ENCODE measurements around the gene TSHZ2.

The TSHZ2 gene

GRCh38 chr20:53262365-53262764, 290.2 kb downstream of the TSHZ2 start:
- H3K9ac ChIP-seq (ENCODE audit: low read length in 2 of 2) = no peak overlapping the region
- no peak overlapping the region for H3K27ac ChIP-seq (ENCODE audit: low read length)
- no peaks in the 10 kb centered on the region for H3K36me3 ChIP-seq (ENCODE audit: control insufficient read depth in 2 of 2, insufficient read depth in 2 of 2, low read length in 2 of 2)
- no peaks in the 10 kb centered on the region for H3K4me1 ChIP-seq (ENCODE audit: control insufficient read depth, insufficient read depth, low read length)
- no peak overlapping the region for H3K4me3 ChIP-seq (ENCODE audit: low read length in 2 of 2)
- H3K27me3 ChIP-seq (ENCODE audit: control insufficient read depth in 1 of 2, insufficient read depth in 2 of 2, low read length in 2 of 2) = peaks cover 0 to 4% of the 10 kb centered on the region in 2 donors
- H3K9me3 ChIP-seq (ENCODE audit: control insufficient read depth in 2 of 2, low read length in 2 of 2) = no peaks in the 10 kb centered on the region

GRCh38 chr20:53263554-53264438, 291.6 kb downstream of the TSHZ2 start:
- Histone ChIP-seq H3K27me3 (ENCODE audit: control insufficient read depth in 1 of 2, insufficient read depth in 2 of 2, low read length in 2 of 2) (peaks cover 0 to 4% of the 10 kb centered on the region in 2 donors), H3K9ac (ENCODE audit: low read length in 2 of 2) (no peak overlapping the region), H3K4me1 (ENCODE audit: control insufficient read depth, insufficient read depth, low read length) (no peaks in the 10 kb centered on the region), H3K9me3 (ENCODE audit: control insufficient read depth in 2 of 2, low read length in 2 of 2) (no peaks in the 10 kb centered on the region), H3K4me3 (ENCODE audit: low read length in 2 of 2) (no peak overlapping the region), H3K27ac (ENCODE audit: low read length) (no peak overlapping the region), H3K36me3 (ENCODE audit: control insufficient read depth in 2 of 2, insufficient read depth in 2 of 2, low read length in 2 of 2) (no peaks in the 10 kb centered on the region)

- H3K27ac ChIP-seq (ENCODE audit: low read length) = no peak overlapping the region
- H3K27me3 ChIP-seq (ENCODE audit: control insufficient read depth in 1 of 2, insufficient read depth in 2 of 2, low read length in 2 of 2) = peaks cover 0 to 4% of the 10 kb centered on the region in 2 donors
- H3K4me1 ChIP-seq (ENCODE audit: control insufficient read depth, insufficient read depth, low read length) = no peaks in the 10 kb centered on the region
- H3K9ac ChIP-seq (ENCODE audit: low read length in 2 of 2) = no peak overlapping the region
- no peaks in the 10 kb centered on the region for H3K36me3 ChIP-seq (ENCODE audit: control insufficient read depth in 2 of 2, insufficient read depth in 2 of 2, low read length in 2 of 2)
- H3K9me3 ChIP-seq (ENCODE audit: control insufficient read depth in 2 of 2, low read length in 2 of 2) = no peaks in the 10 kb centered on the region
- H3K4me3 ChIP-seq (ENCODE audit: low read length in 2 of 2) = no peak overlapping the region
These were observed 292.4 kb downstream of the TSHZ2 start for GRCh38 chr20:53264604-53265003.

GRCh38 chr20:53265304-53265875, 293.2 kb downstream of the TSHZ2 start:
- H3K27me3 ChIP-seq (ENCODE audit: control insufficient read depth in 1 of 2, insufficient read depth in 2 of 2, low read length in 2 of 2) = peaks cover 0 to 4% of the 10 kb centered on the region in 2 donors
- H3K4me3 ChIP-seq (ENCODE audit: low read length in 2 of 2) = no peak overlapping the region
- no peaks in the 10 kb centered on the region for H3K36me3 ChIP-seq (ENCODE audit: control insufficient read depth in 2 of 2, insufficient read depth in 2 of 2, low read length in 2 of 2)
- no peaks in the 10 kb centered on the region for H3K4me1 ChIP-seq (ENCODE audit: control insufficient read depth, insufficient read depth, low read length)
- H3K9ac ChIP-seq (ENCODE audit: low read length in 2 of 2) = no peak overlapping the region
- no peaks in the 10 kb centered on the region for H3K9me3 ChIP-seq (ENCODE audit: control insufficient read depth in 2 of 2, low read length in 2 of 2)
- no peak overlapping the region for H3K27ac ChIP-seq (ENCODE audit: low read length)

GRCh38 chr20:53269380-53269779, 297.2 kb downstream of the TSHZ2 start:
- Histone ChIP-seq H3K4me1 (ENCODE audit: control insufficient read depth, insufficient read depth, low read length) (no peaks in the 10 kb centered on the region), H3K9ac (ENCODE audit: low read length in 2 of 2) (no peak overlapping the region), H3K4me3 (ENCODE audit: low read length in 2 of 2) (no peak overlapping the region), H3K27me3 (ENCODE audit: control insufficient read depth in 1 of 2, insufficient read depth in 2 of 2, low read length in 2 of 2) (no peaks in the 10 kb centered on the region), H3K9me3 (ENCODE audit: control insufficient read depth in 2 of 2, low read length in 2 of 2) (no peaks in the 10 kb centered on the region), H3K36me3 (ENCODE audit: control insufficient read depth in 2 of 2, insufficient read depth in 2 of 2, low read length in 2 of 2) (no peaks in the 10 kb centered on the region), H3K27ac (ENCODE audit: low read length) (no peak overlapping the region)

GRCh38 chr20:53270792-53271375, 298.7 kb downstream of the TSHZ2 start:
- no peaks in the 10 kb centered on the region for H3K9me3 ChIP-seq (ENCODE audit: control insufficient read depth in 2 of 2, low read length in 2 of 2)
- no peak overlapping the region for H3K4me3 ChIP-seq (ENCODE audit: low read length in 2 of 2)
- no peak overlapping the region for H3K27ac ChIP-seq (ENCODE audit: low read length)
- no peak overlapping the region for H3K9ac ChIP-seq (ENCODE audit: low read length in 2 of 2)
- H3K4me1 ChIP-seq (ENCODE audit: control insufficient read depth, insufficient read depth, low read length) = no peaks in the 10 kb centered on the region
- H3K27me3 ChIP-seq (ENCODE audit: control insufficient read depth in 1 of 2, insufficient read depth in 2 of 2, low read length in 2 of 2) = no peaks in the 10 kb centered on the region
- H3K36me3 ChIP-seq (ENCODE audit: control insufficient read depth in 2 of 2, insufficient read depth in 2 of 2, low read length in 2 of 2) = no peaks in the 10 kb centered on the region

GRCh38 chr20:53274365-53274764, 302.2 kb downstream of the TSHZ2 start:
- H3K27ac ChIP-seq (ENCODE audit: low read length) = no peak overlapping the region
- H3K4me1 ChIP-seq (ENCODE audit: control insufficient read depth, insufficient read depth, low read length) = no peaks in the 10 kb centered on the region
- H3K9me3 ChIP-seq (ENCODE audit: control insufficient read depth in 2 of 2, low read length in 2 of 2) = no peaks in the 10 kb centered on the region
- H3K36me3 ChIP-seq (ENCODE audit: control insufficient read depth in 2 of 2, insufficient read depth in 2 of 2, low read length in 2 of 2) = no peaks in the 10 kb centered on the region
- H3K9ac ChIP-seq (ENCODE audit: low read length in 2 of 2) = no peak overlapping the region
- no peaks in the 10 kb centered on the region for H3K27me3 ChIP-seq (ENCODE audit: control insufficient read depth in 1 of 2, insufficient read depth in 2 of 2, low read length in 2 of 2)
- H3K4me3 ChIP-seq (ENCODE audit: low read length in 2 of 2) = no peak overlapping the region

- no peak overlapping the region for H3K9ac ChIP-seq (ENCODE audit: low read length in 2 of 2)
- H3K36me3 ChIP-seq (ENCODE audit: control insufficient read depth in 2 of 2, insufficient read depth in 2 of 2, low read length in 2 of 2) = no peaks in the 10 kb centered on the region
- H3K27ac ChIP-seq (ENCODE audit: low read length) = no peak overlapping the region
- H3K9me3 ChIP-seq (ENCODE audit: control insufficient read depth in 2 of 2, low read length in 2 of 2) = no peaks in the 10 kb centered on the region
- H3K27me3 ChIP-seq (ENCODE audit: control insufficient read depth in 1 of 2, insufficient read depth in 2 of 2, low read length in 2 of 2) = no peaks in the 10 kb centered on the region
- no peaks in the 10 kb centered on the region for H3K4me1 ChIP-seq (ENCODE audit: control insufficient read depth, insufficient read depth, low read length)
- H3K4me3 ChIP-seq (ENCODE audit: low read length in 2 of 2) = no peak overlapping the region
These were observed 302.6 kb downstream of the TSHZ2 start for GRCh38 chr20:53274807-53275206.

GRCh38 chr20:53276143-53276542, 304.0 kb downstream of the TSHZ2 start:
- H3K9me3 ChIP-seq (ENCODE audit: control insufficient read depth in 2 of 2, low read length in 2 of 2) = no peaks in the 10 kb centered on the region
- H3K4me1 ChIP-seq (ENCODE audit: control insufficient read depth, insufficient read depth, low read length) = no peaks in the 10 kb centered on the region
- H3K9ac ChIP-seq (ENCODE audit: low read length in 2 of 2) = no peak overlapping the region
- no peaks in the 10 kb centered on the region for H3K36me3 ChIP-seq (ENCODE audit: control insufficient read depth in 2 of 2, insufficient read depth in 2 of 2, low read length in 2 of 2)
- H3K4me3 ChIP-seq (ENCODE audit: low read length in 2 of 2) = no peak overlapping the region
- H3K27ac ChIP-seq (ENCODE audit: low read length) = no peak overlapping the region
- no peaks in the 10 kb centered on the region for H3K27me3 ChIP-seq (ENCODE audit: control insufficient read depth in 1 of 2, insufficient read depth in 2 of 2, low read length in 2 of 2)

- H3K36me3 ChIP-seq (ENCODE audit: control insufficient read depth in 2 of 2, insufficient read depth in 2 of 2, low read length in 2 of 2) = no peaks in the 10 kb centered on the region
- no peak overlapping the region for H3K4me3 ChIP-seq (ENCODE audit: low read length in 2 of 2)
- H3K4me1 ChIP-seq (ENCODE audit: control insufficient read depth, insufficient read depth, low read length) = no peaks in the 10 kb centered on the region
- H3K9me3 ChIP-seq (ENCODE audit: control insufficient read depth in 2 of 2, low read length in 2 of 2) = no peaks in the 10 kb centered on the region
- peaks cover 0 to 2% of the 10 kb centered on the region in 2 donors for H3K27me3 ChIP-seq (ENCODE audit: control insufficient read depth in 1 of 2, insufficient read depth in 2 of 2, low read length in 2 of 2)
- no peak overlapping the region for H3K9ac ChIP-seq (ENCODE audit: low read length in 2 of 2)
- no peak overlapping the region for H3K27ac ChIP-seq (ENCODE audit: low read length)
These were observed 306.4 kb downstream of the TSHZ2 start for GRCh38 chr20:53278555-53278954.

- no peak overlapping the region for H3K27ac ChIP-seq (ENCODE audit: low read length)
- no peak overlapping the region for H3K4me3 ChIP-seq (ENCODE audit: low read length in 2 of 2)
- no peak overlapping the region for H3K9ac ChIP-seq (ENCODE audit: low read length in 2 of 2)
- H3K36me3 ChIP-seq (ENCODE audit: control insufficient read depth in 2 of 2, insufficient read depth in 2 of 2, low read length in 2 of 2) = no peaks in the 10 kb centered on the region
- peaks cover 0 to 2% of the 10 kb centered on the region in 2 donors for H3K27me3 ChIP-seq (ENCODE audit: control insufficient read depth in 1 of 2, insufficient read depth in 2 of 2, low read length in 2 of 2)
- no peaks in the 10 kb centered on the region for H3K9me3 ChIP-seq (ENCODE audit: control insufficient read depth in 2 of 2, low read length in 2 of 2)
- no peaks in the 10 kb centered on the region for H3K4me1 ChIP-seq (ENCODE audit: control insufficient read depth, insufficient read depth, low read length)
These were observed 307.6 kb downstream of the TSHZ2 start for GRCh38 chr20:53279735-53280134.
